Nucleus accumbens (tissue), 56 donors: Measurements from ENCODE around the gene MIER2.

Experiments used
- DNase-seq, 56 donors: peaks; one replicate each; lab custom pipeline; 2025; lab: John Stamatoyannopoulos, UW

The MIER2 gene

GRCh38 chr19:335072-335471 lies 9.5 kb downstream of the MIER2 start:
- no peak for DNase-seq

GRCh38 chr19:334296-335071 lies 10.1 kb downstream of the MIER2 start:
- DNase-seq: no peak

GRCh38 chr19:330503-330902 lies 14.1 kb downstream of the MIER2 start:
- DNase-seq: no peak

GRCh38 chr19:329876-330275 lies 14.7 kb downstream of the MIER2 start:
- DNase-seq: no peak

GRCh38 chr19:328025-328505 lies 16.5 kb downstream of the MIER2 start:
- no peak for DNase-seq

- no peak for DNase-seq
Measured at GRCh38 chr19:327291-328024, 17.1 kb downstream of the MIER2 start.

GRCh38 chr19:326871-327270 lies 17.7 kb downstream of the MIER2 start:
- DNase-seq: no peak

- no peak for DNase-seq
Measured at GRCh38 chr19:325937-326565, 18.5 kb downstream of the MIER2 start.

- DNase-seq: no peak
Measured at GRCh38 chr19:325173-325936, 19.2 kb downstream of the MIER2 start.

GRCh38 chr19:324716-325115 lies 19.9 kb downstream of the MIER2 start:
- DNase-seq: no peak

GRCh38 chr19:322616-323015 lies 22.0 kb downstream of the MIER2 start:
- DNase-seq: no peak

- no peak for DNase-seq
Measured at GRCh38 chr19:318509-318774, 26.2 kb downstream of the MIER2 start.

- no peak for DNase-seq
Measured at GRCh38 chr19:317710-318508, 26.7 kb downstream of the MIER2 start.

- DNase-seq: no peak
Measured at GRCh38 chr19:315811-316210, 28.8 kb downstream of the MIER2 start.

GRCh38 chr19:313988-314815 lies 30.4 kb downstream of the MIER2 start:
- no peak for DNase-seq

- DNase-seq: no peak
Measured at GRCh38 chr19:313169-313987, 31.2 kb downstream of the MIER2 start.

GRCh38 chr19:311813-312261 lies 32.8 kb downstream of the MIER2 start:
- no peak for DNase-seq

- no peak for DNase-seq
Measured at GRCh38 chr19:310781-311496, 33.7 kb downstream of the MIER2 start.
